ENCODE measurements around the gene IFNA21.
"Not testable (repeated sequence)": the region's sequence is repeated elsewhere in the genome, so short reads cannot be mapped to it uniquely, and the experiment has no call there.

DNA sequence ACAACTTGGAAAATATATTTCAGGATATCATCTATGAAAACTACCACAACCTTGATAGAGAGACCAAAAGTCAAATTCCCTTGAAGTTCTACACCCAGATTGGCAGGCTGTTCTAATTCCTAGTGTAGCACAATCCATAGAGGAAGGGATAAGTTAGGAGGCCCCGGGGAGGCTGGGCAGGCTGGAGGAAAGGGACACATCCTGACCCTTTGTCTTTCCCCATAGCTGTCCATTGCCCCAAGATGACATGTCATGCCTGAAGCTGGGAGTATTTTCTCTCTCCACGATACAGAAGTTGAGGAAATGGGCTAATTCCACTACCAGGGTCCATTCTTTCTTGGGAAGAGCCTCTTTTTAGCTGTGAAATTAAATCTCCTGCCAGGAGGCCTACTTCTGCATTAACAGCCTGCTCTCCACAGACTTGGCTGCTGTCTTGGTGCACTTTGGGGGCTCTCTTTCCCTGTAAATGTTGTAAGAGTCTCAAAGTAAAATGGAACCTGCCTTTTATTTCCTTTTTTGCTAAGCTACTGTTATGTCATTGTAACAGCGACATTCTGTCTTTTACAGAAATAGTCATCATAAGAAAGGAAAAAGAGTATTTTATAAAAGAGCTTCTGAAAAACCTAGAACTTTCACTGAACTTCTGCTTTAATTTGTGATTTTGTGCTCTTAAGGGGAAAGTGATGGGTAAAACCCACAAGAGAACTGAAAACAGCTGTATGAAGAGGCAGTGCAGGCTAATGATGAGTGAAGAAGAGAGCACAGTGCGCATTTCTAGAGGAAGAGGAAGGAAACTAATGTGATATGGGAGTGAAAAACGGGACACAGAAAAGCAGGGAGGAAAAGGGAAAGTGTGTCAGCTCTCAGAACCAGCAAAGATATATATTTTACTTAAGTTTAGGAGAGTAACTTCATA lies 47.2 kb upstream of the IFNA21 start:
- TF ChIP-seq ZNF274 (IDR thresholded peaks at IDR 0.05; ENCODE audit: low read depth, low read length); YY1 (IDR thresholded peaks at IDR 0.05; ENCODE audit: insufficient read depth, insufficient read length): not testable (repeated sequence)

Data from NT2/D1 (cell line).